IMR-90 (cell line): ENCODE measurements around the gene VOPP1. TPM values are rescaled to one million over a fixed set of nuclear protein-coding genes. Genes with fewer than 3 reads are reported as not detected.

Experiments
- ATAC-seq: fragments of 200-7000 bp; cut with Tn5 transposase; 2 replicates; pipeline ENCODE4 v1.9.1; 2020; ENCODE audit warnings: low read depth, mild to moderate bottlenecking, moderate library complexity
- BruUV-seq: library from RNA; stranded (reverse); fragments of 400-500 nt; replicated peaks from 2 replicates; lab custom pipeline; 2021; lab: Mats Ljungman, UMichigan
- CTCF ChIA-PET: fragments of 300-600 bp; formaldehyde crosslinking; extraction: SDS; loops from one replicate; lab custom pipeline; 2021; ENCODE audit warnings: antibody characterized with exemption; lab: Yijun Ruan, JAX
- POLR2A ChIA-PET: fragments of 300-600 bp; sonication (Branson Sonifier 250); formaldehyde crosslinking; loops from one replicate; lab custom pipeline; 2022; ENCODE audit warnings: antibody characterized with exemption; ENCODE audit not compliant: unreplicated experiment; lab: Charles Lee
- DNase-seq: peaks from one replicate; pipeline ENCODE4 v3.0.0; 2013
- H2AFZ ChIP-seq: replicated peaks from 2 replicates; pipeline ENCODE3; 2013; ENCODE audit warnings: low read length, mild to moderate bottlenecking; ENCODE audit not compliant: poor library complexity
- H2AK5ac ChIP-seq: 2 replicates; pipeline ENCODE4 v1.6.1; 2013; ENCODE audit warnings: low read depth, low read length, inconsistent platforms
- H2AK9ac ChIP-seq: replicated peaks from 2 replicates; pipeline ENCODE3; 2013; ENCODE audit warnings: mild to moderate bottlenecking, low read depth, low read length, moderate library complexity; ENCODE audit not compliant: poor library complexity
- H2BK120ac ChIP-seq: 2 replicates; pipeline ENCODE4 v1.6.1; 2013; ENCODE audit warnings: low read depth, low read length, inconsistent platforms
- H2BK15ac ChIP-seq: 3 replicates; pipeline ENCODE4 v1.6.1; 2013; ENCODE audit warnings: low read depth, low read length, inconsistent platforms
- H2BK20ac ChIP-seq: 2 replicates; pipeline ENCODE4 v1.6.1; 2013; ENCODE audit warnings: low read depth, mild to moderate bottlenecking, inconsistent platforms, low read length, moderate library complexity
- H2BK5ac ChIP-seq: 2 replicates; pipeline ENCODE4 v1.6.1; 2013; ENCODE audit warnings: mild to moderate bottlenecking, low read depth, low read length, inconsistent platforms; ENCODE audit not compliant: poor library complexity, severe bottlenecking
- H3K14ac ChIP-seq: replicated peaks from 2 replicates; pipeline ENCODE4 v1.6.1; 2013; ENCODE audit warnings: low read depth, low read length, inconsistent platforms
- H3K18ac ChIP-seq: 2 replicates; pipeline ENCODE4 v1.6.1; 2013; ENCODE audit warnings: low read depth, low read length, control low read depth
- H3K23ac ChIP-seq: 2 replicates; pipeline ENCODE4 v1.6.1; 2013; ENCODE audit warnings: low read depth, low read length, inconsistent platforms
- H3K27ac ChIP-seq: 2 replicates; pipeline ENCODE4 v1.5.1; 2013; ENCODE audit warnings: mild to moderate bottlenecking, control low read depth, low read length; ENCODE audit not compliant: insufficient read depth
- H3K27me3 ChIP-seq: 2 replicates; pipeline ENCODE4 v1.6.1; 2013; ENCODE audit warnings: low read length; ENCODE audit not compliant: control insufficient read depth, insufficient read depth
- H3K36me3 ChIP-seq: 2 replicates; pipeline ENCODE4 v1.6.1; 2013; ENCODE audit warnings: low read length, mixed read lengths; ENCODE audit not compliant: control insufficient read depth, insufficient read depth
- H3K4ac ChIP-seq: 2 replicates; pipeline ENCODE4 v1.6.1; 2013; ENCODE audit warnings: low read depth, low read length, inconsistent platforms
- H3K4me1 ChIP-seq: 2 replicates; pipeline ENCODE4 v1.6.1; 2013; ENCODE audit warnings: low read length, mixed read lengths; ENCODE audit not compliant: control insufficient read depth, insufficient read depth
- H3K4me2 ChIP-seq: 2 replicates; pipeline ENCODE4 v1.6.1; 2013; ENCODE audit warnings: low read depth, mild to moderate bottlenecking, control low read depth, low read length, moderate library complexity
- H3K4me3 ChIP-seq: 2 replicates; pipeline ENCODE4 v1.5.1; 2013; ENCODE audit warnings: low read depth, mild to moderate bottlenecking, control low read depth, low read length, moderate library complexity; ENCODE audit not compliant: insufficient read depth
- H3K56ac ChIP-seq: 2 replicates; pipeline ENCODE4 v1.6.1; 2013; ENCODE audit warnings: low read length, inconsistent platforms; ENCODE audit not compliant: insufficient read depth; ENCODE audit errors: extremely low read depth
- H3K79me1 ChIP-seq, 2 experiments: 2 replicates each; pipeline ENCODE4 v1.6.1; 2013; ENCODE audit warnings: low read length in 2 of 2, inconsistent platforms in 1 of 2, low read depth in 1 of 2
- H3K9ac ChIP-seq: 2 replicates; pipeline ENCODE4 v1.6.1; 2013; ENCODE audit warnings: low read depth, low read length, control low read depth
- H3K9me1 ChIP-seq: 2 replicates; pipeline ENCODE4 v1.6.1; 2013; ENCODE audit warnings: low read length, inconsistent platforms; ENCODE audit not compliant: insufficient read depth
- H3K9me3 ChIP-seq: 2 replicates; pipeline ENCODE4 v1.6.1; 2013; ENCODE audit warnings: low read length; ENCODE audit not compliant: control insufficient read depth, insufficient read depth
- H4K20me1 ChIP-seq: 2 replicates; pipeline ENCODE4 v1.6.1; 2013; ENCODE audit warnings: low read length, inconsistent platforms; ENCODE audit not compliant: insufficient read depth
- H4K5ac ChIP-seq: 2 replicates; pipeline ENCODE4 v1.6.1; 2013; ENCODE audit warnings: mild to moderate bottlenecking, low read depth, low read length, control low read depth
- H4K8ac ChIP-seq, 2 experiments: 2 replicates each; pipeline ENCODE4 v1.6.1; 2013; ENCODE audit warnings: low read depth in 2 of 2, low read length in 2 of 2, control low read depth in 1 of 2, inconsistent platforms in 1 of 2
- H4K91ac ChIP-seq: 2 replicates; pipeline ENCODE4 v1.6.1; 2013; ENCODE audit warnings: low read depth, low read length, inconsistent platforms; ENCODE audit not compliant: insufficient read depth
- BHLHE40 ChIP-seq: fragments of 150-350 bp; IDR thresholded peaks from 2 replicates; pipeline ENCODE4 v1.6.1; 2016; ENCODE audit warnings: mild to moderate bottlenecking, low read depth, low read length
- CEBPB ChIP-seq: IDR thresholded peaks from 2 replicates; pipeline ENCODE4 v1.6.1; 2012; ENCODE audit warnings: low read depth, low read length, improper control_type of control experiment
- CHD1 ChIP-seq: IDR thresholded peaks from 2 replicates; pipeline ENCODE4 v1.6.1; 2012; ENCODE audit warnings: low read depth, low read length, improper control_type of control experiment
- ELK1 ChIP-seq: fragments of 150-350 bp; IDR thresholded peaks from 2 replicates; pipeline ENCODE4 v1.6.1; 2016; ENCODE audit warnings: low read depth, mild to moderate bottlenecking, low read length, moderate library complexity, borderline replicate concordance
- FOS ChIP-seq: fragments of 150-350 bp; IDR thresholded peaks from 2 replicates; pipeline ENCODE4 v1.6.1; 2016; ENCODE audit warnings: low read depth, low read length
- MAFK ChIP-seq: IDR thresholded peaks from 2 replicates; pipeline ENCODE4 v1.6.1; 2012; ENCODE audit warnings: low read depth, low read length, improper control_type of control experiment
- MAZ ChIP-seq: IDR thresholded peaks from 2 replicates; pipeline ENCODE4 v1.6.1; 2012; ENCODE audit warnings: low read depth, mild to moderate bottlenecking, low read length, improper control_type of control experiment, moderate library complexity, borderline replicate concordance
- MXI1 ChIP-seq: IDR thresholded peaks from 2 replicates; pipeline ENCODE4 v1.6.1; 2012; ENCODE audit warnings: low read depth, mild to moderate bottlenecking, low read length, moderate library complexity, borderline replicate concordance
- POLR2A ChIP-seq: IDR thresholded peaks from 2 replicates; pipeline ENCODE4 v1.6.1; 2012; ENCODE audit warnings: mild to moderate bottlenecking, low read depth, low read length
- RAD21 ChIP-seq: IDR thresholded peaks from 2 replicates; pipeline ENCODE4 v1.6.1; 2012; ENCODE audit warnings: low read length, improper control_type of control experiment
- RCOR1 ChIP-seq: IDR thresholded peaks from 2 replicates; pipeline ENCODE4 v1.6.1; 2012; ENCODE audit warnings: mild to moderate bottlenecking, low read length, improper control_type of control experiment; ENCODE audit not compliant: insufficient replicate concordance
- USF2 ChIP-seq: fragments of 150-350 bp; IDR thresholded peaks from 2 replicates; pipeline ENCODE4 v1.6.1; 2017; ENCODE audit warnings: mild to moderate bottlenecking, antibody characterized with exemption, low read length, low read depth
- WGBS, 2 experiments: methylation state at CpG; one replicate each; pipeline versions ENCODE4 v1.1.5 to v1.1.7; 2013; ENCODE audit warnings: missing lambda C conversion rate in 2 of 2; ENCODE audit not compliant: insufficient read length in 1 of 2; ENCODE audit errors: extremely low coverage in 2 of 2; 5-methylcytosine and 5-hydroxymethylcytosine counted together
- dilution Hi-C: fragments of 300-500 bp; cut with HindIII; formaldehyde crosslinking; loops from one replicate; pipeline ENCODE4 v1.14.3; 2018; ENCODE audit warnings: low sequenced_read_pairs; ENCODE audit not compliant: unreplicated experiment
- in situ Hi-C: fragments of 300-500 bp; cut with MboI; formaldehyde crosslinking; loops from 3 replicates; pipeline ENCODE4 v1.14.3; 2019; ENCODE audit warnings: low sequenced_read_pairs, inconsistent platforms, mixed read lengths
- intact Hi-C: fragments of 100-400 bp; cut with micrococcal nuclease; formaldehyde crosslinking; loops from 2 replicates; pipeline ENCODE4 v1.10.0; 2022
- polyA plus RNA-seq, 3 experiments: library from polyadenylated mRNA; depleted of rRNA; stranded (reverse); fragments of >200 nt; gene quantifications; 2 replicates each; pipeline ENCODE4 v1.2.3, GENCODE V29; 2012; ENCODE audit warnings: low replicate concordance in 1 of 3
- total RNA-seq: library from RNA; depleted of rRNA; stranded (reverse); fragments of >200 nt; gene quantifications from 2 replicates; pipeline ENCODE4 v1.2.3, GENCODE V29; 2012

Gene VOPP1
- total and polyA plus RNA-seq, 2 of the 4 experiments (the other 2 are of a cell fraction) = 60.2 to 94.5 TPM

GRCh38 chr7:55477781-55478374 lies 94.4 kb downstream of the VOPP1 start (continued):
- TF ChIP-seq MAZ = 0 out of 2 replicates have a peak, but pooled peaks have one; percentile 34
- TF ChIP-seq POLR2A = peak; percentile 17; the same call in 1 of the 2 replicates
- no peak for TF ChIP-seq MAFK

- H3K4me3 ChIP-seq = no peak overlapping the region
- peak overlapping the region; percentile 96 for H3K14ac ChIP-seq
- ChIA-PET CTCF (no interaction called here), POLR2A (no interaction called here)
- peak overlapping the region; percentile 95 for H2BK20ac ChIP-seq
- H3K9me1 ChIP-seq = peaks cover 32% of the 10 kb centered on the region
- peak overlapping the region; percentile 93 for H2BK15ac ChIP-seq
- peak overlapping the region; percentile 92 for H2BK120ac ChIP-seq
- peaks cover 13% of the 10 kb centered on the region for H3K36me3 ChIP-seq
- H3K9ac ChIP-seq = peak overlapping the region; percentile 2; the same call in 1 of the 2 replicates
- DNase-seq (no peak), ATAC-seq (no peak)
- no peaks in the 10 kb centered on the region for H3K9me3 ChIP-seq
- H2AK9ac ChIP-seq = peak overlapping the region; percentile 77
- no TSS peak for BruUV-seq
- peaks cover 30% of the 10 kb centered on the region for H3K4me1 ChIP-seq
- peak overlapping the region; percentile 41 for H3K27ac ChIP-seq
- 95 to 100% methylated on average over 1 to 11 of the region's 19 CpGs for WGBS, 2 experiments
- H2AK5ac ChIP-seq = peak overlapping the region; percentile 98
- H3K18ac ChIP-seq = peak overlapping the region; percentile 81
- intact Hi-C loops = loop anchor here (5.0 kb wide), 2 partner anchors 70 to 110 kb away; partner anchors contain the start of gene LANCL2
- peak overlapping the region; percentile 66 for H4K5ac ChIP-seq
- H3K23ac ChIP-seq = peak overlapping the region; percentile 94
- H3K79me1 ChIP-seq = peaks cover 26 to 60% of the 10 kb centered on the region in 2 experiments
- H3K56ac ChIP-seq = peak overlapping the region; percentile 55; the same call in 1 of the 2 replicates
- in situ Hi-C loops = no loop called here
- H4K20me1 ChIP-seq = peaks cover 16% of the 10 kb centered on the region
- peak overlapping the region; percentile 4 to 85; a peak in 3 of 4 replicates for H4K8ac ChIP-seq
- dilution Hi-C loops = no loop called here
- peak overlapping the region; percentile 98 for H3K4ac ChIP-seq
- peak overlapping the region; percentile 71 for H2BK5ac ChIP-seq
- peak overlapping the region; percentile 82 for H4K91ac ChIP-seq
- no peak overlapping the region for H3K4me2 ChIP-seq
- peak overlapping the region; percentile 58 for H2AFZ ChIP-seq
- no peaks in the 10 kb centered on the region for H3K27me3 ChIP-seq
- TF ChIP-seq CHD1 = no peak
- TF ChIP-seq RCOR1 = no peak
- no peak for TF ChIP-seq POLR2A
- no peak for TF ChIP-seq MXI1
- no peak for TF ChIP-seq FOS
- no peak for TF ChIP-seq MAFK
- no peak for TF ChIP-seq CEBPB
- no peak for TF ChIP-seq USF2
- no peak for TF ChIP-seq BHLHE40
- TF ChIP-seq ELK1 = no peak
- TF ChIP-seq RAD21 = no peak
- TF ChIP-seq MAZ = no peak
These were observed 95.2 kb downstream of the VOPP1 start for GRCh38 chr7:55476852-55477780.
